ENCODE measurements around the gene CCDC178.

DNA sequence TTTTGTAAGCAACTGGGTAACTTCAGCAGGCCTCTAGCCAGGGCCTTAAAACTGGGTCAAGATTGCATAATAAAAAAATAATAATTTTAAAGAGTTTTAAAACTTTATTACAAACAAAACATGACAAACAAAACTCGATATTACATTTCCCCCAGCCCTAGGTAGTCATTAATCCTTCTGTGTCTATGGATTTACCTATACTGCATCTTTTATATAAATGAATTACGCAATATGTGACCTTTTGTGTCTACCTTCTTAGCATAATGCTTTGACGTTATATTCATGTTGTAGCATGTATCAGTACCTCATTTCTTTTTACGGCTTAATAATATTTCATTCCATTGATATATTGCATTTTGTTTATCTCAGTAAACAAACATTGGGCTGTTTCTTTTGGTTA lies 113.5 kb downstream of the CCDC178 start:
- TF ChIP-seq POLR2A (IDR thresholded peaks at IDR 0.05; ENCODE audit: low read depth, low read length): no peak
- TF ChIP-seq, protein P1, sequence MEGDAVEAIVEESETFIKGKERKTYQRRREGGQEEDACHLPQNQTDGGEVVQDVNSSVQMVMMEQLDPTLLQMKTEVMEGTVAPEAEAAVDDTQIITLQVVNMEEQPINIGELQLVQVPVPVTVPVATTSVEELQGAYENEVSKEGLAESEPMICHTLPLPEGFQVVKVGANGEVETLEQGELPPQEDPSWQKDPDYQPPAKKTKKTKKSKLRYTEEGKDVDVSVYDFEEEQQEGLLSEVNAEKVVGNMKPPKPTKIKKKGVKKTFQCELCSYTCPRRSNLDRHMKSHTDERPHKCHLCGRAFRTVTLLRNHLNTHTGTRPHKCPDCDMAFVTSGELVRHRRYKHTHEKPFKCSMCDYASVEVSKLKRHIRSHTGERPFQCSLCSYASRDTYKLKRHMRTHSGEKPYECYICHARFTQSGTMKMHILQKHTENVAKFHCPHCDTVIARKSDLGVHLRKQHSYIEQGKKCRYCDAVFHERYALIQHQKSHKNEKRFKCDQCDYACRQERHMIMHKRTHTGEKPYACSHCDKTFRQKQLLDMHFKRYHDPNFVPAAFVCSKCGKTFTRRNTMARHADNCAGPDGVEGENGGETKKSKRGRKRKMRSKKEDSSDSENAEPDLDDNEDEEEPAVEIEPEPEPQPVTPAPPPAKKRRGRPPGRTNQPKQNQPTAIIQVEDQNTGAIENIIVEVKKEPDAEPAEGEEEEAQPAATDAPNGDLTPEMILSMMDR (IDR thresholded peaks at IDR 0.05; ENCODE audit: extremely low read depth in 1 of 2, insufficient read depth in 1 of 2, low read depth in 1 of 2, low read length in 2 of 2): no peak
- no peak for TF ChIP-seq POLR2AphosphoS5 (IDR thresholded peaks at IDR 0.05; ENCODE audit: insufficient read depth, low read depth, low read length)
